IPS DF 19.7 (cell line): Measurements from ENCODE around the gene SLC45A3.
A peak's percentile ranks its signal among the peaks of the same experiment; 100 is the strongest.
"Not testable (repeated sequence)": the region's sequence is repeated elsewhere in the genome, so short reads cannot be mapped to it uniquely, and the experiment has no call there.

Experiments
- DNase-seq: peaks from one replicate; pipeline ENCODE4 v3.0.0-alpha.2; 2013; ENCODE audit warnings: low read depth, low spot score

SLC45A3 gene

DNA sequence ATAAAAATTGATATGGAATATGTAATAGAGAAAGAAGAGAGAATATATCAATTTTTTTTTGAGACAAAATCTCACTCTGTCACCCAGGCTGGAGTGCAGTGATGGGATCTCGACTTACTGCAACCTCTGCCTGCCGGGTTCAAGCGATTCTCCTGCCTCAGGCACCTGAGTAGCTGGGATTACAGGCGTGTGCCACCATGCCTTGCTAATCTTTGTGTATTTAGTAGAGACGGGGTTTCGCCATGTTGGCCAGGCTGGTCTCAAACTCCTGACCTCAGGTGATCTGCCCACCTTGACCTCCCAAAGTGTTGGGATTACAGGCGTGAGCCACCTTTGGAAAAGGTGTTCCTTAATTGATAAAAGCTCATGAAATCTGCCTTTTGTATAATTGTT, 44.2 kb downstream of the SLC45A3 start:
- DNase-seq = not testable (repeated sequence)

DNA sequence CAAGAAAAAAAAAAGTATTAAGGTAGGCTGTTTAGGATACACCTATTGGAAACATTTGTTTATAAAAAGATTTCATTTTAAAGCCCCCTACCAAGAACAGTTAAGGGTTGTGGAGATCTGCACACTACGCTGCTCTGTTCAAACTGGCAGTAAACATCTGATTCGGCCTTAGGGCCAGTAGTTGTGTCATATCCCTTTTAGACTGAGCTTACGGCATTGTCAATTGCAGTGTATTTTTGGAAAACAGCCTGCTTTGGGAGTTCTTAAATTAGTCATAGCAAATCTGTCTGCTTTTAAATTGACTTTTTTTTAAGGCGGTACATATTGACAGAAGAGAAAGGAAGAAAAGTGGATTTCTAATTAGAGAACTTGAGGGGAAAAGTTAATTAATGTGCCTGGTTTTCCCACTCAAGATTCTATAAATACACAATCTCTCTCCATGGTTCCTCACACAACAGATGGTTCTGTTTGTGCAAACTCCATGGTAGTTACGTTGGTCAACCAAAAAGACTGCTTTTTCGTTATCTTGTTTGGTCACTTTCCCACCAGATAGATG, 46.8 kb downstream of the SLC45A3 start:
- DNase-seq = no peak

DNA sequence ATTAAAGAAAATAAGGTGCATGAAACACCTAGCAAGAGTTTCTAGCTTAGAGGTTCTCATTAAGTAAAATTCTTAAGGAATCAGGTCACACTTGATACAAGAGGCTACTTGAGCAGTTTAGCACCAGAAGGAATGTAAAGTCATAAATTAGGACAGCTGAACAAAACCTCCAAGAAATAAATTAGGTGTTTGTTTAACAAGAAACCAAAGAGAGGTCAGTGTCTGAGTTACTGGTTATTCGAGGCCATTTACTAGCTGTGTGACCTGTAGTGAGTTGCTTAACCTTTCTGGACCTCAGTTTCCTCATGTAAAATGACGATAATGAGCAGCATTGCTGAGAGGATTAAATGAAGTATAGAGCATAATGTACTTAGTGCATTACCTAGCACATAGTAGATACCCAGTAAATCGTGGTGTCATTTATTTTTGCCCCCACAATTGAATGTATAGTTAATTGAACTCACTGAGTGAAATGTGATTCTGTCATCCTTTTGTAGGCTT, 47.6 kb downstream of the SLC45A3 start:
- DNase-seq = no peak

DNA sequence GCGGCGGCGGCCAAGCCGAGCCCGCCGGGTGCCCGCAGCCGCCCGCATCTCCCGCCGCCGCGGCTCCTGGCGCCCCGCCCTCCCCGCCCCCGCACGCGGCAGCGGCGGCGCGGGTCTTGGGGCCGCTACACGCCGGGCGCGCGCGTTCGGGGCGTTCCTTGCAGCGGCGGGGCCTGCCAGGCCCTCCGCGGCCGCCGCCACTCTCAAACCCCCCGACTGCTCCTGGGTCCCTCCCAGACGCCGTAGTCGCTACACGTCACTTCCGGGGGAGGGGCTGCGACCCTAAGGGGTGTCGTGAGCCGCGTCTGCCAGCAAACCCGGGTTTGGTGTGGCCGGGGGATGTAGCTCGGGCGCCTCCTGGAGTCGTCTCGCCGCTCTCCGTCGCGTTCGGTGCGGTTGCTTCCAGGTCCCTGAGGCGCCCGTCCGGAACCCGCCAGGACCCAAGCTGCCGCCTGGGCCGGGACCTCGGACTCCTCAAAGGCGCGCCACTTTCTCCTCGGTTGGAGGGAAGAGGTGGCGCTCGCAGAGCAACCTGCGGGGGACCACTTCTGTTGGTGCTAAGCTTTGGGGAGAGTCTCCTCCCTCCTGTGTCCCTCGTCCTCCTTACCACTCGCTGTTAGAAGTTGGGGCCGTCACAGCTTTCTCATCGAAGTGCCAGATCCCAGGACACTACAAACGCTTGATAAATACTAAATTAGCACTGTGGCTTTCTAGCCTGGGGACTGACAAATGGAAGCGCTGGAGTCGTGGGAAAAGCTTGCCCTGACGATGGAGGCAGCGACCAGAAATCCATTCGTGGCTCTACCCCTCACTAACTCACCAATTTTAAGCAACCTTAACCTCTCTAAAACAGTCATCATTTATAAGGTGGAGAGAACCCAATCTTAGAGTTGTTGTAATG, 48.3 kb downstream of the SLC45A3 start, which contains the start of gene ELK4:
Gene ELK4 (minus strand): TSS at position 244 of the 901 bp plus-strand sequence. CDS start 8,129 bp downstream, outside the sequence.
- peak; percentile 86 for DNase-seq

DNA sequence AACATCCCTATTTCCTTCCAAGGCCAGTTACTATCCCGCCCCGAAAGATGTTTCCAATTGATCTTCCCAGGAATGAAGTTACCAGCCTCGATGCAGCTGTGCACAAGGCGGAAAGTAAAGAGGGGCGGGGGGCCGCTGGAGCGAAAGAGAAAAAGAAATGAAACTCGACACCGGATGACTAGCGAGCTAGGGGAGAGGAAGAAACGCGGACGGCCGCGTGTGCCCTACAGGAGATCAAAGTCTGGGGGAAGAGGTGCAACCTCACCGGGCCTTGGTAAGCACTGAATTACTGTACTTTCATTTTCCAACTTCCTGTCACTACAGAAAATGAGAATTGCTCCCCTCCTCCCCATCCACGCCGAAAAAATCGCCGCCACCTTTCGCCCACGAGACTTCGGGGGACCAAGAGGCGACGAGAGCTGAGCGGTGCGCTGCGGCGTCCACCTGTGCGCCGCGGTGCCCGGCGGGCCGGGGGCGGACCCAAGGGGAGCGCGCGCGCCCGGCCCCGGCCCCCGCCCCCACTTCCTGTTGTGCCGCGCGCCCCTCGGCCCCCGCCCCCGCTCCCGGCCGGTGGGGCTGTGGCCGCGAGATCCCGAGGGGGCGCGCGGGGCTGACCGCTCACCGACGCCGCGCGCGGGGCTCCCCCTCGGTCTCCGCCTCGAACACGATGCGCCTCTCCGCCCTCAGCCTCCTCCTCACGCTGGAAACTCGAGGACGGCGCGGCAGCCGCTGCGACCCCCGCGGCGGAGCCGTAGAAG, 49.1 kb downstream of the SLC45A3 start:
- peak; percentile 57 for DNase-seq

DNA sequence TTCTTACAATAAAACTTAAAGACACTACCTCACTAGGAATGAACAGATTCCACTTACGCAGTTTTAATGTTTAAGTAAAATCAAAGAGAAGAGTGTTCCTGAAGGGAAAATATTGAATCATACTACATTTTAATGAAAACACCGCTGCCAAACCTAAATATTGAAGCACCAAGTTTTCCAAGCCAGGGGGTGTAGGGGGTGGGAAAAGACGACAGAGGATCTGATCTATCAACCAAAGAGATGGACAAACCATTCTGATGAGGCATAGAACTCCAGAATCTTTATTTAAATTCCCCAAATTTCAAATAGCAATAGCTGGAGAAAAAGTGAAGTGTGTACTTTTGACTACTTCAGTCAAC, 49.7 kb downstream of the SLC45A3 start:
- DNase-seq = no peak

DNA sequence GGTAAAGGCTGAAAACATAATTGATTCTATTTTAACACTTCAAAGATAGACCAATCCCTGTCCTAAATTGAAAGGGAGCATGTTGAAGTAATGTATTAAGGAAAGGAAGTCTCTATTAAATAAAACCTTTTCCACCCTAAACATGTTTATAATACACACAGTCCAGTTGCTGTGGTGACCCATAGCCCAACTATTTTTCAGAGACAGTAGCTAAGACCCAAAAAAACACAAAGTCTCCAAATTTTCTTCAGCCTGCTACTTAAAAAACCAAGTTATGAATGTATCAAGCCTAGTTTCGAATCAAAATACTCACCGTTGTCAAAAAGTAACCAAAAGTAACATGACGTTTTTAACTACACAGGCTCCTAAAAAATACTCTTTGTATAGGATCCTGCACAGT, 50.1 kb downstream of the SLC45A3 start:
- no peak for DNase-seq

DNA sequence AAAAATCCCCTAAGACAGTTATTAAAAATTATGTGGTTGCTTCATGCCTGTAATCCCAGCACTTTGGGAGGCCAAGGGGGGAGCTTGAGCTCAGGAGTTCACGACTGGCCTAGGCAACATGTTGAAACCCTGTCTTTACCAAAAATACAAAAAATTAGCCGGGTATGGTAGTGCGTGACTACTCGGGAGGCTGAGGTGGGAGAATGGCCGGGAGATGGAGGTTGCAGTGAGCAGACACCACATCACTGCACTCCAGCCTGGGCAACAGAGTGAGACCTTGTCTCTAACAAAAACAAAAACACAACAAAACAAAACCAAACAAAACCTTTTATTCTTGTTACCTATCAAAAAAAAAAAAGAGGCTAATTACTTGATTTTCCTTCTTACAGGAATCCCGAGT, 50.6 kb downstream of the SLC45A3 start:
- no peak for DNase-seq

DNA sequence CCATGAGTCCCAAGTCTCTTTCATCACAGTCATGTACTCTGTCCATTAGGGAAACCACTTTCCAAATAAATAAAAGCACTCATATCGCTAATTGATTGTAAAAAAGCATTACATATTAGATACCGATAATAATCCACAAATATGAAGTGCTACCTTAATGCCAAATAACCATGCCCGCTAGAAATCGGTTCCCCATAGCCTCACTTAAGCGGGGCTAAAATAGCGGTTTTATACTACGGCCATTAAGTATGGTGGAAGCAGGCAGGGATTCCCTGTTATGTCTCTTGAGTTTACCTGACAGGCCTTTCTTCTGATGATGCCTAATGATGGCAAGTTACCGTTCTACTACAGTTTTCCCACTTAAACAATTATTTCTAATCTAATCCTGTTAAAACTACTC, 52.4 kb downstream of the SLC45A3 start:
- no peak for DNase-seq

DNA sequence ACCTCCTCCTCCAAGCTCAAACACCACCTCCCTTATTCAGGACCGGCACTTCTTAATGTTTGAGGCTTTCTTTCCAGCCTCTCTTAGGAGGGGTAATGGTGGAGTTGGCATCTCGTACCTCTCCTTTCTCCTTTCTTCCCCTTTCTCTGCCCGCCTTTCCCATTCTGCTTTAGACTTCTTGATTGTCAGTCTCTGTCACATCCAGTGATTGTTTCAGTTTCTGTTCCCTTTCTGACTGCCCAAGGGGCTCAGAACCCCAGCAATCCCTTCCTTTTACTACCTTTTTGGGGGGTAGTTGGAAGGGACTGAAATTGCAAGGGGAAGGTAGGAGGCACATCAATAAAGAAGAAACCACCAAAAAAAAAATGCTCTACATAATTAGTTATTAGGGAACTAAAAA, 54.1 kb downstream of the SLC45A3 start:
- DNase-seq = no peak

DNA sequence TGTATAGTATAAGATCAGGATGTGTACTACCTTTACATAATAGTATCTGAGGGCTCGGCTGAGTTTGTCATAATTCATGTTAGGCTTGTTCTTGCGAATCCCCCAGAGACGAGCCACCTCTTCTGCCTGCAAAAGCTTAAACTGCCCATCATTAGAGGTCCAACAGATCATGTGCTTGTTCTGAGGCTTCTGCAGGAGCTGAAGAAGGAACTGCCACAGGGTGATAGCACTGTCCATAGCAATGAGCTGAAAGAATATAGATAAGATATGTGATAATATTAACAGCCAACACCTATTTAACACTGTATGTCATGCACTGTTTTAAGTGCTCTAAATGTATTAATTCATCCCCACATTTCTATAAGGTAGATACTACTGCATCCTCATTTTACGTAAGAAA, 56.7 kb downstream of the SLC45A3 start:
- no peak for DNase-seq

DNA sequence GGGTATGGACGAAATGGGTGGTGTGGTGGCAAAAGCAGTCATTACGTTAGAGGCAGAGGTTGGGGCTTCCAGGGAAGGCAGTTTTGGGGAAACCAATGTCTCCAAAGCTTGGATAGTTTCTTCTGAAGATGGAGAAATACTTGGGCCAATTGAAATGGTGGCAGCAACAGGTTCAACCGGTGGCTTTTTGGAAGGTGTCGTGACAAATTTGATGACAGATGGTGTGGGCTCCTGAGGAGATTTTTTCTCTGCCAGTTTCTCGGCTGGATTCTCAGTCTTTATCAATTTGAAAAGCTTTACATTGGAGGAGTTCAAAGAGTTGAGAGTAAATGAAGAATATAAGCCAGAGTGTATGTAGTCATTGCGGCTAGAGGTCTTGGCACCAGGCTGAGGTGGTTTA, 60.0 kb downstream of the SLC45A3 start:
- DNase-seq = no peak

DNA sequence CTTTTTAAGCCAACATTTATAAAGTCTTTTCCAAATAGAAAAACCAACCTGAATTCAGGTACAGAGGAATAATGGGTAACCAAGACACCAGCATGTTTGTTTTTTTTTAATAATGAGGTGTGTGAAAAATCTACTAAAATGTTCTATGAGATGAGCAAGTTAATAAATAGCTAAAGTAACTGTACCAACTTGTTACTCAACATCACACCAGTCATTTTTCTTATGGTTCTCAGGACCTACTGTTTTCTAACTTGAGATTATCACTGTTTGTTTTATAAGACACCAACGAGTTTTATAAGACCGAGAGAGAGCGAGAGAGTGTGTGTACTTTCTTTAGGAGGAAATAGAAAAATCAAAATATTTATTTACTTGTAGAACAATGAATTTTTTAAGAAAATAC, 60.9 kb downstream of the SLC45A3 start:
- no peak for DNase-seq

DNA sequence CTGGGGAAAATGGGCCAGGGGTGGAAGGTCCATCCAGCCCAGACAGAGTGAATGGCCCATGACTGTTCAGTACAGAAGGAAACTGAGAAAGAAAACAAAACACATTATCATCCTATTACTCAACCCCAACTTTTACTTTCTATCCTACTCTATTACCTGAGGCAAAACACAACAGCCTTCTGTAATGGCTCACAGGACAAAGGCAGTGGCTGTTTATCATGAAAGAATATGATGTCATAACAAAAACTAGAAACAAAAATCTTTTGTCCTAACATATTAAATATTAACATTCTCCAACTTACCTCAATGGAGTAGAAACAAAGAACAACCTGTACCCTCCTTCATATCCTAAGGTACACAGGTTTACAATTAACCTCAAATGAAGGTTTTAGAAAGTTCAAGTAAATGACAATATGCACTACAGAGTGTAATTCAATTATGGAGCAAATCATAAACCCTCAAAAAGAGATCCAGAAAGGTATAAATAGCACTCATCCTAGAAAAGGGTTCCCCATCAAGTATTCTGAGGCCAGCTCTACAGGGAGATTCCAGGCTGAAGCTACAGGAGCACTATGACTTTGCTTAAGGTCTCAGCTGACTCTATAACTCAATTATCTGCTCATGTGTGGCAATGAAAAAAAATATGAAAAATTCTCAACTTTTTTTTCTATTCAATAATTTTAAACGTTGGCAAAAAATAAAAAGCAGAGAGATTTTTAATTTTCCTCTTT, 63.6 kb downstream of the SLC45A3 start:
- DNase-seq = no peak

DNA sequence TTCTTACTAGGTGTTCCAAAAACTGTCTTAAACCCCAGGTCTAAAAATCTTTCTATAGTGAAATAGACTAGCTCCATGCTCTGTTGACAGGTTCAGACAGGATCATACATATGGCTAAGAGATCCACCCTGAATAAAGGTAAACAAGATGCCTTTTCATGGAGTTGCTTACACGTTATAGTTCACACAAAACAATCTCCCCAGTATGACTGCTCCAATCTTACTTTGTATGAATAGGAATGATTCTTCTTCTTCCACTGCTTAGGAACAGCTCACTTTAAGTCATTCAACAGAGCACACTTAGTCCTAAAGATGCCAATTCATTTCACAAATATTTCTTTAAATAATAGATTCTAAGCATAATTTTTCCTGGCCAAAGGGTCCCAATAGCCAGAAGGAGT, 64.5 kb downstream of the SLC45A3 start:
- no peak for DNase-seq

DNA sequence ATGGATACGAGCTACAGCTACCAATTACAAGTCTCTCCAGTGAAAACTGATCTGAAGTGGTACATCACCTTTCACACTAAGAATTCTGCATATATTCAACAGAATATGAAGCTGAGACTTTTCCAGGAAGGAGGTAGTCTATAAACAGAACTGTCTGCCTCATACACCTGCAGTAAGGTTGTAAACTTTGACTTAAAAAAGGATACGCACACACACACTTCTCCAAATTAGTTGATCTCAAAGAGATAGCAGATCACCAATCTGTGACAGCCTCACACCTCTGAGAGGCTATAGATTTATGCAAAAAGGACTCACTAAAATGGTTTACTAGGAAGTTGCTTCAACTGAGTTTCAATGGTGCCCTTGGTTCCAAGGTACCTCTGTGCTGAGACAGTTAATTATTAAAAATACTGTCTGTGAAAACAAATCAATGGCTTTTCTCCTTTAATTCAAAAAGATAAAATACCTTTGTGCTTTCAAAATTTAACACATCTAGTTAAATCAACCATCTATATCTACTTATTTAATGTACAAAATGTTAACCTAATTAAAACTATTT, 66.4 kb downstream of the SLC45A3 start:
- no peak for DNase-seq

DNA sequence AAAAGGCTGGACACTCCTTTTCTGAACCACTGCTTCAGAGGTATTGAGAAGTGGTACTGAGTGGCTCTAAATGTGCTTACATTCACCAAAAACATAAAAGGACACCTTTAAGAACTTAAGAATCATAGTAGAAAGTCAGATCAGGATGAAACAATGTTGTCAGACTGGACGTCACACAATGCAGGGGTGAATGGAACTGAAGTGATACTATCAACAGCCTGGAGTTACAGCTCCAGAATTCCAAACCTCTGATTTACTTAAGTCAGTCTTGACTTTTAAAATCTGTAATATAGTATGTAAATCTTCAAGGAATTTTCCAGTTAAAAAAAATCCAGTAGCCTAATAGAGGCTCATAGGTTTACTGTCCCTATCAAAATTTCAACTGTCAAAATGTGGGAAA, 67.8 kb downstream of the SLC45A3 start:
- no peak for DNase-seq

DNA sequence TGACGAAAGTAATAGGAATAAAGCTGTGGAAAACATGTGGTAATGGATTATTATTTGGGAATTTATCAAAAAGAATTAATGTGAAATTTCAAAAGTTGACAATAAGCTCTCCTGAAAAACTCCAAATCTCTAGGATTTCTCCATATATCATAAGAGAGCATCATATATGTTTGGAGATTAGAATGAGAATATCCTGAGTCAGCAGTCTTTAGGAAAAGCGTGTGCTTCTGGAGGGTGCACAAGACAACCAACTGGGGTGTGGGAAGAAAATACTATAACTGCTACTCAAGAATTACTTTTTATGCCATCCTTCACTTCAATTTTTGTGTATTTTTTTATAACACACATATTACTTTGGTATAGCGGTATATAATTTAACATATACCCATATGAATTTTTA, 68.2 kb downstream of the SLC45A3 start:
- DNase-seq = no peak

DNA sequence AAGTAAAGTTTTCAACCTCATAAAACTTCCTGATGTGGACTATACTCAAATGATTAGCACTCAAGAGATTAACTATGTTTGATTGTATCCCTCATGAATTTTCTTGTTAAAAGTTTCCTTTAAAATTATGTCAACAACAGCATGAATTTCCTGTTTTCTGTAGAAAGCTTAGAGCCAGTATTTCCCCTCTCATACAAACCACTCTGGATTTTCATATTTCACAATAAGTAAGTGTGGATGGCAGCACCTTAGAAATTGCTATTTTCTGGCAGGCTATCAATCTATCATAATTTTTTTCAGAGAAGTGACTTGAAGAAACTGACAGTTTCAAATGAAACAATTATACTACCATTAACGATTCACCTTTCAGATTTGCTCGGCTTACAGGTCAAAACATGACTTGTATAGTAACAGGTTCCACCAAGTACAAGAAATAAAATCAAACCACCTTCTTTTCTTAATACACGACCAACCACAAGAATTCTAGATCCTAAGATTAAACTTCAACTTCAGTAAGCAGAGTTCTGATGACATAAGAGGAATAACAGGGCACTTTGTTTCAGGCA, 69.3 kb downstream of the SLC45A3 start:
- no peak for DNase-seq

DNA sequence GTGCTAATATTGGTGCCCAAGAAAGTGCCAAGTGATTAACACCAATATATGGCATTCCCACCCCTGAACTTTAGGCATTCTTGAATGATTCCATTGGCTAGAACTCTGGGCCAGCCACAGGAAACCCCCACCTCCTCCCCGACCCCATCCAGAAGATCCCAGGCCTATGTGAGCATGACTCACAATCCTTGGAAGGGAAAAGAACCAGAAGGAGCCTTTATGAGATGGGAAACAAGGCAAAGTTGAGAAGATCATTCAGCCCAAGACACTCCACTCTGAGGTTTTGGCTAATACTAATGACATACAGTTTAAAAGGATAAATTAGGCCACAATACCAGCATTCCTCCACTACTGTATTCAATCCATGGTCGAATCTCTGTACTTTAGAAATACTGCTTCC, 70.3 kb downstream of the SLC45A3 start:
- no peak for DNase-seq
